K562 (cell line): Measurements from ENCODE around the gene OR6Y1. TPM values are rescaled to one million over a fixed set of nuclear protein-coding genes. Genes with fewer than 3 reads are reported as not detected.

Experiments
- ATAC-seq: fragments of 200-7000 bp; cut with Tn5 transposase; 3 replicates; pipeline ENCODE4 v1.9.1; 2020; ENCODE audit warnings: moderate library complexity
- Bru-seq: library from RNA; stranded (reverse); fragments of 400-500 nt; gene quantifications from one replicate; lab custom pipeline; 2021; lab: Mats Ljungman, UMichigan
- BruChase-seq, 2 experiments: library from RNA; stranded (reverse); fragments of 400-500 nt; gene quantifications; one replicate each; lab custom pipeline; 2021; lab: Mats Ljungman, UMichigan
- BruUV-seq: library from RNA; stranded (reverse); fragments of 400-500 nt; replicated peaks from 2 replicates; lab custom pipeline; 2021; lab: Mats Ljungman, UMichigan
- CTCF ChIA-PET: fragments of 300-600 bp; formaldehyde crosslinking; extraction: SDS; loops from one replicate; lab custom pipeline; 2021; ENCODE audit warnings: low intra/inter-chr PET ratio; lab: Yijun Ruan, JAX
- POLR2A ChIA-PET: fragments of 300-600, 350-650 bp; sonication (Branson Sonifier 250); formaldehyde crosslinking; extraction: SDS; loops from one replicate; lab custom pipeline; 2021; ENCODE audit warnings: antibody characterized with exemption, inconsistent platforms; lab: Yijun Ruan, JAX
- DNase-seq, 4 experiments: peaks; one replicate each; pipeline versions ENCODE4 v3.0.0 to v3.0.0-alpha.2; 2011 to 2018; ENCODE audit warnings: low spot score in 3 of 4, mixed read lengths in 3 of 4; ENCODE audit errors: extremely low read depth in 1 of 4
- FAIRE-seq: peaks from 2 replicates; lab custom pipeline; 2011; peaks lifted over from hg19 to GRCh38; lab: Jason Lieb, UNC
- H2AFZ ChIP-seq: 2 replicates; pipeline ENCODE4 v1.6.0; 2011; ENCODE audit warnings: low read depth, low read length, control low read depth, inconsistent platforms
- H3K27ac ChIP-seq: fragments of 200-600 bp; 3 replicates; pipeline ENCODE4 v1.8.0; 2011; ENCODE audit warnings: low read depth, mild to moderate bottlenecking, control low read depth, inconsistent platforms, low read length, moderate library complexity, mixed read lengths; ENCODE audit errors: extremely low read depth
- H3K27me3 ChIP-seq, 2 experiments: fragments of 300-600 bp in 1 of 2; 2 replicates in 1 of 2; 3 replicates in 1 of 2; pipeline versions ENCODE4 v1.6.0 to v1.8.0; 2011; ENCODE audit warnings: inconsistent platforms in 2 of 2, low read length in 2 of 2, mild to moderate bottlenecking in 1 of 2, mixed read lengths in 1 of 2, moderate library complexity in 1 of 2; ENCODE audit not compliant: control insufficient read depth in 2 of 2, insufficient read depth in 2 of 2
- H3K36me3 ChIP-seq: fragments of 300-600 bp; 3 replicates; pipeline ENCODE4 v1.8.0; 2011; ENCODE audit warnings: mild to moderate bottlenecking, low read length, inconsistent platforms; ENCODE audit not compliant: control insufficient read depth, insufficient read depth
- H3K4me1 ChIP-seq, 2 experiments: fragments of 200-600 bp in 1 of 2; replicated peaks in 1 of 2; 2 replicates in 1 of 2; 3 replicates in 1 of 2; pipeline versions ENCODE4 v1.5.1 to v1.8.0; 2011; ENCODE audit warnings: inconsistent platforms in 2 of 2, low read length in 2 of 2, mild to moderate bottlenecking in 1 of 2, mixed read lengths in 1 of 2, moderate library complexity in 1 of 2; ENCODE audit not compliant: control insufficient read depth in 2 of 2, insufficient read depth in 2 of 2
- H3K4me2 ChIP-seq: 2 replicates; pipeline ENCODE4 v1.6.1; 2011; ENCODE audit warnings: low read length, control low read depth, inconsistent platforms, mixed read lengths; ENCODE audit not compliant: insufficient read depth
- H3K4me3 ChIP-seq: fragments of 200-600 bp; sonication (generic), shearing (Covaris generic); 2 replicates; pipeline ENCODE4 v1.5.1; 2016; ENCODE audit warnings: control low read depth, inconsistent platforms
- H3K79me2 ChIP-seq: fragments of 200-600 bp; 3 replicates; pipeline ENCODE4 v1.8.0; 2011; ENCODE audit warnings: low read length, inconsistent platforms; ENCODE audit not compliant: control insufficient read depth, insufficient read depth
- H3K9ac ChIP-seq, 2 experiments: 2 replicates each; pipeline versions ENCODE4 v1.6.0 to v1.6.1; 2011; ENCODE audit warnings: low read depth in 2 of 2, low read length in 2 of 2, control low read depth in 1 of 2, inconsistent platforms in 1 of 2, mild to moderate bottlenecking in 1 of 2, mixed read lengths in 1 of 2; ENCODE audit not compliant: insufficient read depth in 1 of 2
- H3K9me1 ChIP-seq: one replicate; pipeline ENCODE4 v1.6.0; 2011; ENCODE audit warnings: inconsistent platforms, mild to moderate bottlenecking, low read length, moderate library complexity; ENCODE audit not compliant: control insufficient read depth, insufficient read depth
- H3K9me3 ChIP-seq: replicated peaks from 2 replicates; pipeline ENCODE4 v1.5.1; 2011; ENCODE audit warnings: low read depth, low read length, inconsistent platforms; ENCODE audit not compliant: control insufficient read depth, insufficient read depth
- H4K20me1 ChIP-seq: replicated peaks from 2 replicates; pipeline ENCODE4 v1.6.1; 2011; ENCODE audit warnings: low read length, inconsistent platforms, mixed read lengths; ENCODE audit not compliant: control insufficient read depth, insufficient read depth
- DNMT1 ChIP-seq: fragments of 450-650 bp; IDR thresholded peaks from 2 replicates; pipeline ENCODE4 v1.6.1; 2016; ENCODE audit warnings: antibody characterized with exemption, mild to moderate bottlenecking
- KAT2B ChIP-seq: IDR thresholded peaks from one replicate; pipeline ENCODE4 v1.6.1; 2012; ENCODE audit warnings: low read depth, mild to moderate bottlenecking, control low read depth, inconsistent platforms, low read length, moderate library complexity
- WGBS: fragments of 100-300 bp; shearing (Covaris generic); methylation state at CpG from one replicate; pipeline ENCODE4 v1.1.6; 2016; ENCODE audit warnings: low coverage, mixed read lengths; ENCODE audit not compliant: insufficient coverage; ENCODE audit errors: missing lambda C conversion rate; 5-methylcytosine and 5-hydroxymethylcytosine counted together
- in situ Hi-C: fragments of 300-500 bp; cut with MboI; formaldehyde crosslinking; loops from 4 replicates; pipeline ENCODE4 v1.15.0; 2018; ENCODE audit warnings: inconsistent platforms, mixed read lengths
- intact Hi-C: fragments of 100-400 bp; cut with micrococcal nuclease; formaldehyde crosslinking; loops from 2 replicates; pipeline ENCODE4 v1.14.2; 2022
- long read RNA-seq, 3 experiments: library from polyadenylated mRNA in 2 of 3; library from RNA in 1 of 3; unstranded in 2 of 3; stranded (forward) in 1 of 3; transcript quantifications; one replicate each; pipeline ENCODE4 v2.0.0, GENCODE V29; 2019 to 2022
- polyA minus RNA-seq, 3 experiments: library from RNA; depleted of rRNA, polyadenylated mRNA; stranded (reverse); fragments of >200 nt; gene quantifications; 2 replicates each; pipeline ENCODE4 v1.2.3, GENCODE V29; 2011
- polyA plus RNA-seq, 8 experiments: library from polyadenylated mRNA; depleted of rRNA in 4 of 8; stranded (reverse) in 5 of 8; unstranded in 3 of 8; fragments of >200 nt; fragmentation: Nextera tagmentation in 2 of 8; fragmentation: Illumina TruSeq in 1 of 8; extraction: Ambion mirVana in 2 of 8; extraction: Trizol in 1 of 8; gene quantifications; 2 replicates each; pipeline versions ENCODE4 v1.2.1 to v1.2.3, GENCODE V29; 2011 to 2014; ENCODE audit warnings: inconsistent platforms in 1 of 8, missing spikeins in 1 of 8
- total RNA-seq, 7 experiments: library from RNA; depleted of rRNA in 6 of 7; stranded (reverse); fragments of >200 nt in 6 of 7; fragmentation: Illumina TruSeq in 2 of 7; extraction: Trizol in 2 of 7; gene quantifications; 2 replicates each; pipeline versions ENCODE4 v1.2.1 to v1.2.3, GENCODE V29; 2011 to 2021; ENCODE audit warnings: low replicate concordance in 1 of 7
- TF ChIP-seq, protein P1 (sequence below): fragments of 250-450 bp; sonication (Bioruptor Pico); IDR thresholded peaks from 2 replicates; pipeline ENCODE4 v1.8.0; 2022; ENCODE audit warnings: inconsistent platforms, mild to moderate bottlenecking, moderate library complexity, borderline replicate concordance
- TF ChIP-seq, protein P2 (sequence below), 2 experiments: fragments of 250-450 bp in 1 of 2; fragments of 450-650 bp in 1 of 2; sonication (Bioruptor Pico) in 1 of 2; IDR thresholded peaks; 2 replicates each; pipeline versions ENCODE4 v1.6.1 to v1.8.0; 2016 to 2021; ENCODE audit warnings: mild to moderate bottlenecking in 2 of 2, moderate library complexity in 2 of 2, missing compliant biosample characterization in 1 of 2, missing genetic modification characterization in 1 of 2
- TF ChIP-seq, protein P3 (sequence below), 3 experiments: IDR thresholded peaks in 2 of 3; conservative IDR thresholded peaks in 1 of 3; 2 replicates each; pipeline ENCODE4 v1.5.1; 2011 to 2012; ENCODE audit warnings: low read length in 3 of 3, mild to moderate bottlenecking in 3 of 3, control low read depth in 2 of 3, improper control_type of control experiment in 1 of 3, inconsistent platforms in 1 of 3, low read depth in 1 of 3, mixed read lengths in 1 of 3, moderate library complexity in 1 of 3; ENCODE audit not compliant: insufficient read depth in 2 of 3

OR6Y1 gene
- not detected in 2 replicates for total RNA-seq (2011; cell fraction: chromatin; rRNA removed; ENCODE audit: low replicate concordance)
- total RNA-seq (2011; cell fraction: nucleolus; rRNA removed): not detected in 2 replicates
- total RNA-seq (2011; cell fraction: nucleoplasm; rRNA removed): not detected in 2 replicates
- total RNA-seq (2014; rRNA removed) (not detected in 2 replicates), total RNA-seq (2014; rRNA removed; fragmentation: Illumina TruSeq; extraction: Trizol) (not detected in 2 replicates), total RNA-seq (2015; rRNA removed; fragmentation: Illumina TruSeq; extraction: Trizol) (not detected in 2 replicates), total RNA-seq (2021) (not detected in 2 replicates), polyA plus RNA-seq (2011; rRNA removed) (not detected in 2 replicates), polyA plus RNA-seq (2014; fragmentation: Illumina TruSeq; extraction: Trizol) (not detected in 2 replicates), polyA plus RNA-seq (2014; fragmentation: Nextera tagmentation; extraction: Ambion mirVana) (not detected), polyA plus RNA-seq (2014; rRNA removed) (not detected in 2 replicates), polyA minus RNA-seq (2011; rRNA and poly(A)+ RNA removed) (not detected in 2 replicates), Bru-seq, nascent RNA (not detected), BruChase-seq, experiment 1, labeled RNA remaining after a 2-hour chase (not detected), BruChase-seq, experiment 2, labeled RNA remaining after a 6-hour chase (percentile 9 among the genes with signal in this experiment)
- polyA plus RNA-seq (2011; cell fraction: cytosol; rRNA removed): not detected in 2 replicates
- not detected in 2 replicates for polyA plus RNA-seq (2011; cell fraction: nucleus; rRNA removed)
- not detected in 2 replicates for polyA plus RNA-seq (2012)
- polyA minus RNA-seq (2011; cell fraction: cytosol; rRNA and poly(A)+ RNA removed): not detected in 2 replicates
- polyA minus RNA-seq (2011; cell fraction: nucleus; rRNA and poly(A)+ RNA removed): not detected in 2 replicates
- long read RNA-seq, experiment 1: 0 reads
- long read RNA-seq, experiment 2: 0 reads
- long read RNA-seq, experiment 3: 0 reads

GRCh38 chr1:158554352-158554751 is at the start of gene OR6Y1:
OR6Y1 (minus strand) TSS chr1:158554405; CDS start chr1:158548105, 6,300 bp downstream.
- Histone ChIP-seq H3K4me3 (no peak within 1 kb of the TSS), H3K9me1 (no peaks in the 10 kb centered on the region), H3K9ac (no peak within 1 kb of the TSS), H4K20me1 (no peaks in the 10 kb centered on the region), H3K27me3 (no peaks in the 10 kb centered on the region; a peak in 1 of 5 replicates), H3K36me3 (no peaks in the 10 kb centered on the region), H3K4me2 (no peak within 1 kb of the TSS), H3K4me1 (no peaks in the 10 kb centered on the region), H2AFZ (no peak within 1 kb of the TSS), H3K79me2 (no peaks in the 10 kb centered on the region), H3K9me3 (no peaks in the 10 kb centered on the region), H3K27ac (no peak within 1 kb of the TSS)
- in situ Hi-C loops: no loop called here
- POLR2A ChIA-PET: no interaction called here
- DNase-seq (no peak), FAIRE-seq (no peak), ATAC-seq (no peak)
- CTCF ChIA-PET: no interaction called here
- 0% methylated on average over 3 of the region's 3 CpGs for WGBS
- intact Hi-C loops: no loop called here
- no TSS peak for BruUV-seq
- TF ChIP-seq, protein P1, sequence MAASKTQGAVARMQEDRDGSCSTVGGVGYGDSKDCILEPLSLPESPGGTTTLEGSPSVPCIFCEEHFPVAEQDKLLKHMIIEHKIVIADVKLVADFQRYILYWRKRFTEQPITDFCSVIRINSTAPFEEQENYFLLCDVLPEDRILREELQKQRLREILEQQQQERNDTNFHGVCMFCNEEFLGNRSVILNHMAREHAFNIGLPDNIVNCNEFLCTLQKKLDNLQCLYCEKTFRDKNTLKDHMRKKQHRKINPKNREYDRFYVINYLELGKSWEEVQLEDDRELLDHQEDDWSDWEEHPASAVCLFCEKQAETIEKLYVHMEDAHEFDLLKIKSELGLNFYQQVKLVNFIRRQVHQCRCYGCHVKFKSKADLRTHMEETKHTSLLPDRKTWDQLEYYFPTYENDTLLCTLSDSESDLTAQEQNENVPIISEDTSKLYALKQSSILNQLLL (CRISPR knock-in tag): no peak
- TF ChIP-seq KAT2B (no peak), DNMT1 (no peak)
- TF ChIP-seq, protein P2, sequence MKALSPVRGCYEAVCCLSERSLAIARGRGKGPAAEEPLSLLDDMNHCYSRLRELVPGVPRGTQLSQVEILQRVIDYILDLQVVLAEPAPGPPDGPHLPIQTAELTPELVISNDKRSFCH (CRISPR knock-in tag; IDR thresholded peaks at IDR 0.05): no peak
- TF ChIP-seq, protein P2 (tag; IDR thresholded peaks at IDR 0.05): no peak
- TF ChIP-seq, protein P3, sequence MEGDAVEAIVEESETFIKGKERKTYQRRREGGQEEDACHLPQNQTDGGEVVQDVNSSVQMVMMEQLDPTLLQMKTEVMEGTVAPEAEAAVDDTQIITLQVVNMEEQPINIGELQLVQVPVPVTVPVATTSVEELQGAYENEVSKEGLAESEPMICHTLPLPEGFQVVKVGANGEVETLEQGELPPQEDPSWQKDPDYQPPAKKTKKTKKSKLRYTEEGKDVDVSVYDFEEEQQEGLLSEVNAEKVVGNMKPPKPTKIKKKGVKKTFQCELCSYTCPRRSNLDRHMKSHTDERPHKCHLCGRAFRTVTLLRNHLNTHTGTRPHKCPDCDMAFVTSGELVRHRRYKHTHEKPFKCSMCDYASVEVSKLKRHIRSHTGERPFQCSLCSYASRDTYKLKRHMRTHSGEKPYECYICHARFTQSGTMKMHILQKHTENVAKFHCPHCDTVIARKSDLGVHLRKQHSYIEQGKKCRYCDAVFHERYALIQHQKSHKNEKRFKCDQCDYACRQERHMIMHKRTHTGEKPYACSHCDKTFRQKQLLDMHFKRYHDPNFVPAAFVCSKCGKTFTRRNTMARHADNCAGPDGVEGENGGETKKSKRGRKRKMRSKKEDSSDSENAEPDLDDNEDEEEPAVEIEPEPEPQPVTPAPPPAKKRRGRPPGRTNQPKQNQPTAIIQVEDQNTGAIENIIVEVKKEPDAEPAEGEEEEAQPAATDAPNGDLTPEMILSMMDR (IDR thresholded peaks at IDR 0.05 in 2 of 3, conservative IDR thresholded peaks at IDR 0.05 in 1 of 3; ENCODE audit: insufficient read depth in 2 of 3, low read depth in 1 of 3, low read length in 3 of 3): no peak
